GM19328 (cell line): Measurements from ENCODE around the gene KCNK16.

Experiments
- ATAC-seq: cut with Tn5 transposase; IDR thresholded peaks from one replicate; pipeline ENCODE4 v1.9.1; 2021; ENCODE audit warnings: mild to moderate bottlenecking, moderate library complexity; ENCODE audit not compliant: unreplicated experiment

Gene KCNK16

GRCh38 chr6:39281312-39281980 is 41.1 kb downstream of the KCNK16 start:
- ATAC-seq, result no peak

GRCh38 chr6:39280247-39280731 is 42.2 kb downstream of the KCNK16 start:
- no peak for ATAC-seq

GRCh38 chr6:39279539-39279938 is 43.0 kb downstream of the KCNK16 start:
- no peak for ATAC-seq

GRCh38 chr6:39276379-39276995 is 46.0 kb downstream of the KCNK16 start:
- no peak for ATAC-seq

GRCh38 chr6:39274903-39275302 is 47.6 kb downstream of the KCNK16 start:
- ATAC-seq, result no peak

- ATAC-seq, result no peak
Observed at GRCh38 chr6:39274471-39274870, 48.0 kb downstream of the KCNK16 start.

GRCh38 chr6:39273406-39273821 is 49.1 kb downstream of the KCNK16 start:
- ATAC-seq, result no peak

GRCh38 chr6:39269961-39270360 is 52.5 kb downstream of the KCNK16 start:
- no peak for ATAC-seq

GRCh38 chr6:39268721-39269120 is 53.8 kb downstream of the KCNK16 start:
- no peak for ATAC-seq

- no peak for ATAC-seq
Observed at GRCh38 chr6:39268171-39268570, 54.3 kb downstream of the KCNK16 start.

GRCh38 chr6:39266782-39267355 is 55.6 kb downstream of the KCNK16 start:
- ATAC-seq, result no peak

GRCh38 chr6:39266375-39266774 is 56.1 kb downstream of the KCNK16 start:
- ATAC-seq, result no peak
